SHP77 (cell line): ENCODE measurements around the gene NFKBIZ.
"Not testable (repeated sequence)": the region's sequence is repeated elsewhere in the genome, so short reads cannot be mapped to it uniquely, and the experiment has no call there.

ENCODE experiments used
- DNase-seq, 2 experiments: peaks; one replicate each; lab custom pipeline; 2025; lab: John Stamatoyannopoulos, UW

NFKBIZ gene

DNA sequence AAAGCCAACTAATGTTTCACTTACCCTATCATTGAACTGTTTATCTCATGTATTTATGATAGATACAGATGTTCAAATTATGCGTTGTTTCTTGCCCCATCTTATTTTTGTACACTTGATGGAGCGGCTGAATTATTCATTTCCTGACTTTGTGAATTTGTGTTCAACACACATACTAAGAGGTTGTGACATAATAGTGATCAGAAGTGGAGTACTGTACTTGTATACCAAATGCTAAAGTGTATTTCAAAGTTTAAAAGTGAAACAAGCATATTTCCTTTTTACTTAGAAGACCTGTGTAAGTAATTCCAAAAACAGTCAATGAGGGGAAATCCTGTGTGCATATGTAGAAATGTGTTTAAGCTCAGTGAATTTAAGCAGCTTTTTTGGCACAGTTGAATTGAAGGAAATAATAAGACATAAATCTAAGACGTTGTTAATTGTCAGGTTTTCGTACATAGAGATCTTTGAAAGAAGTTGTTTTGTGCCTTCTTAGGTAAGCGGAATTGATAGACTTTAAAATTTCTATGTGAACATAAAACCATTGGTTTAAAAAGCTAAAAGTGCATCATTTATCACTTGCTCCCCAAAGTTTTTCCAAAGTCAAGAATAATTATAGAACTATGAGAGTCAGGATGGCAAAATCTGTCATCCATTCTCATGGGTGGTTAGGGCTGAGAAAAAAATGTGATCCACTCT, 1.9 kb downstream of the NFKBIZ start:
- no peak for DNase-seq

DNA sequence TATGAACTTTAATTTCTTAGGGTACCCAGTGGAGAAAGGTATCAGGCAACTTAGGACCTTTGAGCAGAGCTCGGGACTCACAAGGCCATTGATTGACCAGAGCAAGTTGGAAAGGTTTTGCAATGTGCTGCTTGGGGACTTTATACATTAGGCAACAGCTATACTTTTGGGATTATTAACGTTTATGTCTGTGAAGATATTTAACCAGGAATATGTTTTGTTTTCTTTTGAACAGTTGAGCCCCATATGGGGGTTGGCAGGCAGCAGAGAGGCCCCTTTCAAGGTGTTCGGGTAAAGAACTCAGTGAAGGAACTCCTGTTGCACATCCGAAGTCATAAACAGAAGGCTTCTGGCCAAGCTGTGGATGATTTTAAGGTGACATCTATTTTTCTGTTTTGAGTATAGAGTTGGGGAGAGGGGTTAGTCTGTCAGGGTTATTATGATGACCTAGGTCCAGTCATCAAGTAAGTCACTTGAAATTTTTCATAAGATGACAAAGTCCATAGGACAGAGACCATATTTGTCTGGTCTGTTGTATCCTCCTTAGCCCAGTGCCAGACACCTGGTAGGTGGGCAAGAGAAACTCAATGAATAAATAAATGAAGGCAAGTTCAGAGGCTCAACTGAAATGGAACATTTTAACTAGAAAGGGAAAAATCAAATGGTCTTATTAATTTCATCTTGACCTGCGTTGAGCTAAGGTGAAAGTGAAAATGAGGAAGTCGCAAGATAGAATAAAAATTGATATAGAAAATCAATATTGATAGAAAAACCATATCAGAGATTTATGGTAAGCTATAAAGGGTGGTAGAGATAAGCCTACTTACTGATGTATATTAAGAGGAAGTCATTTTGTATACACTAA, 2.8 kb downstream of the NFKBIZ start:
- DNase-seq: no peak

DNA sequence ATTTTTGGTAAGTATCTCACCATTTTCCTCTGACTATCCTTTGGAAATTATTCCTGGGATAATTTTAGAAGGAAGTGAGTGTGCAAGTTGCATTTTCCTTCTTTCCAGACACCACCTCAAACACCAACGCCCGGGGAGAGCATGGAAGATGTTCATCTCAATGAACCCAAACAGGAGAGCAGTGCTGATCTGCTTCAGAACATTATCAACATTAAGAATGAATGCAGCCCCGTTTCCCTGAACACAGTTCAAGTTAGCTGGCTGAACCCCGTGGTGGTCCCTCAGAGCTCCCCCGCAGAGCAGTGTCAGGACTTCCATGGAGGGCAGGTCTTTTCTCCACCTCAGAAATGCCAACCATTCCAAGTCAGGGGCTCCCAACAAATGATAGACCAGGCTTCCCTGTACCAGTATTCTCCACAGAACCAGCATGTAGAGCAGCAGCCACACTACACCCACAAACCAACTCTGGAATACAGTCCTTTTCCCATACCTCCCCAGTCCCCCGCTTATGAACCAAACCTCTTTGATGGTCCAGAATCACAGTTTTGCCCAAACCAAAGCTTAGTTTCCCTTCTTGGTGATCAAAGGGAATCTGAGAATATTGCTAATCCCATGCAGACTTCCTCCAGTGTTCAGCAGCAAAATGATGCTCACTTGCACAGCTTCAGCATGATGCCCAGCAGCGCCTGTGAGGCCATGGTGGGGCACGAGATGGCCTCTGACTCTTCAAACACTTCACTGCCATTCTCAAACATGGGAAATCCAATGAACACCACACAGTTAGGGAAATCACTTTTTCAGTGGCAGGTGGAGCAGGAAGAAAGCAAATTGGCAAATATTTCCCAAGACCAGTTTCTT, 3.9 kb downstream of the NFKBIZ start:
- no peak for DNase-seq

DNA sequence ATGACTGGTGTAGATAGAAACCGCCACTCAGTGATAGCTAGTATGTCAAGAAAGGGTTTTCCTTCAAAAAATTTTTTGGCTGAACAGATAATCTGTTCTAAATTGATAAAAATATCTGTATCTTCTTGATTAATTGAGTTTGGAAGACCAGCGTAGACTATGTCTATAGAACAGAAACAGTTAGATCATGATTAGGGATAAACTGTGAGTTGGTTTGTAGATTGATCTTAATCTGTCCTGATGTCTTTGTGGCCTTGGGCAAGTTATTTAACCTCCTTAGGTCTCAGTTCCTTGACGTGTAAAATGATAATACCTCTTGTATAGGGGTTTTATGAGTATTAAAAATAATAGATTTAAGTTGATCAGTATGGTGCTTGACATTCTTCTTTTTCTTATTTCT, 4.7 kb downstream of the NFKBIZ start:
- DNase-seq: no peak

DNA sequence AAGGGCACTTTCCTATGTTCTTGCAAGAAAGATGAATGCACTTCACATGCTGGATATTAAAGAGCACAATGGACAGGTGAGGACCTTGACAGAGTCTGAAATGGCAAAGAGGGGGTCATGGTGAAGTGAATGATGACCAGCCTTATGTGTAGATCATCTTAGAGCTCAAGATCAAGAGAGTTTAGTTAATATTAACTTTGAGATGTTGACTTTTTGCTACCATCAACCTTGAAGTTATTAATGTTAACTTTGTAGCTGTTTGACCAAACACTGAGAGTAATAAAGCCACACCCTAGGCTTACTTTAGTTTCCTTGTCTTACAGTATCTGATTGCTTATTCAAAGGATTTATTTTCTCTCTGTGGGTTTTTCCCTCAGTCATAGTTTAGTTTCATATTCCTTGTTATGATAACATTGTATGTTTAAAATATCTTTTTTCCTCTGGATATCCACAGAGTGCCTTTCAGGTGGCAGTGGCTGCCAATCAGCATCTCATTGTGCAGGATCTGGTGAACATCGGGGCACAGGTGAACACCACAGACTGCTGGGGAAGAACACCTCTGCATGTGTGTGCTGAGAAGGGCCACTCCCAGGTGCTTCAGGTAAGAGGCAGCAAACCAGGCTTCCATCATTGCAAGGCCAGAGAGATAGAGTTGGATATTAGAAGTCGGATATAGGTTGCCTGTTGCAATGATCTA, 5.4 kb downstream of the NFKBIZ start:
- no peak for DNase-seq

DNA sequence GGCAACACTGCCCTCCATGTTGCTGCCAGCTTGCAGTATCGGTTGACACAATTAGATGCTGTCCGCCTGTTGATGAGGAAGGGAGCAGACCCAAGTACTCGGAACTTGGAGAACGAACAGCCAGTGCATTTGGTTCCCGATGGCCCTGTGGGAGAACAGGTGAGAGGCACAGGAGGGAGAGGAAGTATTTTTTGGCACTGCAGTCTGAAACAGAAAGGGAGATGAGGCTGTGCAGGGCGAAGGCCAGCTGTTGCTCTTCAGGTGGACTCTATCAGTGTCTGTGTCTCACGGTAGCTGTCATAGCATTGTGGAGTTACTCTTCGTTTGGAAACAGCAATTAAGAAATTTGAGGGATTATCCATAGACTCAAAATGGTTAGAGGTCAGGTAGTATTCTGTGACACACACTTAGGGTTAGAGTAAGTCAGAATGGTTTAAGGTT, 8.0 kb downstream of the NFKBIZ start:
- DNase-seq: no peak

DNA sequence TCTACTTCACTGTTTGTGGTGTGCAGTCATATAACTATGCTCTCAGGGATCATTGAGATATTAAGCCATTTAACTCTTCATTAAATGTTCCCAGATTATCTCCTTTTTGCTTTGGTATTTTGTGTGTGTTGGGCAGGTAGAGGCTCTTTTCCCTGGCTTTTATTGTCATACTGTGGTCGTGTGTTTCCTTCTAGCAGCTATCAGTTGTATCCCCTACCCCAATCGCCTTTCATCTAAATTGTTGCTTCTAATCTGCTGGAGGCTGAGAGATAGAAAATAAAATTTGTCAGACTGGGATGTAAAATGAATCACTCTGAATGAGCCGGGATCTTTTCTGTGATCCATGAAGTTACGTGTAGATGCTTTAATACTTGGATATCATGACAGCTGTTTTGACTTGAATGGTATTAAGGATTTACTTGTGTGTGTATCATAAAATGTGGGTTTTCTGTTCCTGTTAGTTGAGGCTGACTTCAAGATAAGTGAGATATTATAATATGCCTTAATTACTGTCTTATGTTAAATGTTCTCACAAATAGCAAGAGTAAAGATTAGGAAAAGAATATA, 9.2 kb downstream of the NFKBIZ start:
- no peak for DNase-seq

DNA sequence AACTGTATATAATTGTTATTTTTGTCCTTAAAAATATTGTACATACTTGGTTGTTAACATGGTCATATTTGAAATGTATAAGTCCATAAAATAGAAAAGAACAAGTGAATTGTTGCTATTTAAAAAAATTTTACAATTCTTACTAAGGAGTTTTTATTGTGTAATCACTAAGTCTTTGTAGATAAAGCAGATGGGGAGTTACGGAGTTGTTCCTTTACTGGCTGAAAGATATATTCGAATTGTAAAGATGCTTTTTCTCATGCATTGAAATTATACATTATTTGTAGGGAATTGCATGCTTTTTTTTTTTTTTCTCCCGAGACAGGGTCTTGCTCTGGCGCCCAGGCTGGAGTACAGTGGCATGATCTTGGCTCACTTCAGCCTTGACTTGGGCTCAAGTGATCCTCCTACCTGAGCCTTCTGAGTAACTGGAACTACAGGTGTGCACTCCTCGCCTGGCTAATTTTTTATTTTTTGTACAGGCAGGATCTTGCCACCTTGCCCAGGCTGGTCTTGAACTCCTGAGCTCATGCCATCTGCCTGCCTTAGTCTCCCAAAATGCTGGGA, 10.7 kb downstream of the NFKBIZ start:
- DNase-seq: no peak

DNA sequence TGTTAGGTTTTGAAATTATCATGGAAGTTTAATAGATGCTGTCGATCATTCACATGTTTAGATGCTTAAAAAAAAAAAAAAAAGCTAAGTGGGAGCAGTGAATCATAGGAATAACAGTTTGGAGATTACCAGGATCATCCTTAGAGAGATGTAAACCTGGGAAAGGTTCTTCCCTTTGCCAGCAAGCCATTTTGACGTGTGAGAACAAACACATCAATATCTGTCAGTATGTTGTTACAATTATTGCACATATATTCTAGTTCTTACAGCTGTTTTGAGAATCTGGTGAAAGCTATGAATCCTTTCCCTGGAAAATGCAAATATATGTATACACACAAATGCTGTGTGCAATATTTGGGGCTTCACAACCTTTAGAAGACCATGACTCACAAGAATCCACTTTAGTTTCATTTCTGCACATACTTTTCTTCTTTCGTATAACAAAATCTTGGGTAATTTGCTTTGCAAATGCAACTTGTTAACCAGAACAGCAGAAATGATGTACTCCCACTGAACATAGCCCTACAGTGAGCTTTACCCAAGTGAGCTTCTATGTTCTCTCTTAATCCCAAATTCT, 12.0 kb downstream of the NFKBIZ start:
- no peak for DNase-seq

DNA sequence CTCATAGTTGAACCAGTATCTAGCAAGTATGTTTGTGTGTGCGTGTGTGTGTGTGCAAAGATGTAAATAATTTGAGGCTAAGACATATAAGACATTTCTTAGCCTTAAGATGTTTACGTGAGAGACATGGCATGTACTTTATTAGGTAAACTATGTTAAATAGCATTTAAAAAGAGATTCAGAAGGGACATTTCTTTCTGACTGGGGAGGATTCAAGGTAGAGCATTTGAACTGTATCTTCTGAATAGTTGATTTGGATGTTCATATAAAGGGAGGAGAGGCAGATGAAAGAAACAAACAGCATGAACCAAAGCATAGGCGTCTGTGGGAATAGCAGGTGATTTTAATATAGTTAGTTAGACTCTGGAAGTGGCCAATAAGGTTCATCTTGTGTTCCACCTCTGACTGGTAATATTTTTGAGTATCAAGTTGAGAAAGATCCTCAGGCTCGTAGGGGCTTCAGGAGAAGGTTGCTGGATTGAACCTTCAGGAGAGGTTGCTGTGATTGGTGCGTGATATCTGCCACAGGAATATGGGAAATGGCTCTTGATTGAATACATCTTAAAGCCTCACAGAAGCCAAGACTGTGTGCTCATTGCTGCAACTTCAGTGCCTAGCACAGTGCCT, 12.6 kb downstream of the NFKBIZ start:
- DNase-seq: no peak

DNA sequence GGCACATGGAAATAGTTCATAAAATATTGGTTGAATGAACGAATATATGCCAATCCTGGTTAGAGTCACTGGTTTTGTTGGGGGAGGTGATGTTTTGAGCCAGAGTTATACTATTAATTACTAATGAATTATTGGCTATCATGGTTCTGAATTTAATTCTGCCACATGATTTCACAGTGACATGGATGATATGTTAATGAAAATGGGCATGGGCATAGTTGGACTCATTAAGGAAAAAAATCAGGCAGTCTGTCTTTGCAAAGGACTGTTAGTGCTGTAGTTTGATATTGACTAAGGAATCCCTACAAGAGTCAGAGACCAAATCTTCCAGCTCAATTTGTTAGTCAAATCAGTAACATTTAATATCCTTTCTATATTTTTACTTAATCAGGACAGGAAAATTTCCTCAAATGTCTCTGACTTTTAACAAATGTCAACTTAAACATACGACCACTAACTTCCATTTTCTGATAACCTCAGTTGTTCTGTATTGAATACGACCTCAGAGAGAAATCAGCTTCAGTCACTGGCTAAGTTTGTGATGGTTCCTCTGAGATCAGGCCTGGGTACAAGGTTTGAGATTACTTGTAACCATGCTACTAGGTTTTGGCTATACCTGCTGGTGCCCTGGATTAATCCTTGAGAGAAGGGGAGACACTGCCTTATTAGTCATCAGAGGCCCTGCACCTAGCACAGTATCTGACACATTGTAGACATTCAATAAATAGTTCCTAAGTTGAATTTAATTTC, 13.3 kb downstream of the NFKBIZ start:
- no peak for DNase-seq

DNA sequence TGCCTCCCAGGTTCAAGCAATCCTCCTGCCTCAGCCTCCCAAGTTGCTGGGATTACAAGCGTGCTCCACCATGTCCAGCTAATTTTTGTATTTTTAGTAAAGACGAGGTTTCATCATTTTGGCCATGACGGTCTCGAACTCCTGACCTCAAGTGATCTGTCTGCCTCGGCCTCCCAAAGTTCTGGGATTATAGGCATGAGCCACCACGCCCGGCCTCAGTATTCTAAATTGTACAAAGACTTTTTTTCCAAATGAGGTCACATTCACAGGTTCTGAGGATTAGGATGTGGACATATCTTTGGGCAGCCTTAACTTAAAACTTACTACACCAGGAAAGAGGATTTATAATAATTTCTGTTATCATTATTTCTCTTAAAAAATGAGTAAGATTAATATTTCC, 15.6 kb downstream of the NFKBIZ start:
- not testable (repeated sequence) for DNase-seq

DNA sequence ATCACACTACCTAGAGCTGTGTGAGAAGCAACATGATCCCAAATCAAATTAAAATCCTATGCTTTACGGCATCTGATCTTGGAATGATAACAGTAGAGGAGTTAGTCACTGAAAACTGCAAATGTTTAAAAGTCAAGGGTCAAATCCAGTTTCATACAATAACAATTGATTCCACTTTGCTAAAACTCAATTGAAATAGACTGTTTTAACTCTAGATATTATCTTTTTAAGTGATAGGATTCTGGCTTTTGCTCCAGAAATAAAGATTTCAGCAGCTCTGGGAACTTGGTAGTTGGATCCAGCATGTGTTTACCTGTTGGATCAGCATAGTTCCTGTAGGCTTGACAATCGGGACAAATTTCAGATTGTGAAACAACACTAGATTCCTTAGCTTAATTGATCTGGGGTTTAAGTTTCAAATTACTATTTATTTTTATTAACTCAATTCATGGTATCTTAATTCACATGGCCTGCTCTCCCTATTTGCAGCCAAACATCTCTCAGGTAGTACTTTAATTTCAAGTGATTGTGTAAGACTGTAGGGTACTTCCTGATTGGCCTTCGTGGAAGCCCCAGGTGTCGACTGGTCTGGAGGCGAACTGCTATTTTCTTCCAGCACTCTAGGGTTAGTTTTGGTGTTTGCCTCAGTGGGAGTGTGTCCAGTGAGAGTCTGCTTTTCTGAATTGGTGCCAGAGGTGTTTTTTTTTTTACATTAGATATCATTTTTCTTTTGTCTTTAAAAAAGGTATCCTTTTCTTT, 16.6 kb downstream of the NFKBIZ start:
- no peak for DNase-seq

DNA sequence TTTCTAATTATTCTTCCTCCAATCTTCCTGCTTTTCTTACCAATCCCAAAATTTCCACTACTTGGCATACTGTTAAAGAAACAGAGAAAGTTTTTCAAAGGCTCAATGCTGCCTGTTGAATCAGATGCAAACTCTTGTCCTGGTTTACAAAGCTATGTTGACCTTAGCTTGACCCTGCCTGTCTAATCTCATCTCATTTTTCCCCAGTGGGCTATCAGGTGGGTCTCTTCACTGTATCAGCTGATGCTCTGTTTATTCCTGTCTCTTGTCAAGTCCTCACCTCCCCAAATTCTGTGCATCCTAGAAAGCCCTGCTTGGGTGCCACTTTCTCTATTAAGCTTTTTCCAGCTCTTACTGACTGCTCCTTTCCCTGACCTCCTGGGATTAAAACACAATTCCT, 18.2 kb downstream of the NFKBIZ start:
- DNase-seq: no peak

DNA sequence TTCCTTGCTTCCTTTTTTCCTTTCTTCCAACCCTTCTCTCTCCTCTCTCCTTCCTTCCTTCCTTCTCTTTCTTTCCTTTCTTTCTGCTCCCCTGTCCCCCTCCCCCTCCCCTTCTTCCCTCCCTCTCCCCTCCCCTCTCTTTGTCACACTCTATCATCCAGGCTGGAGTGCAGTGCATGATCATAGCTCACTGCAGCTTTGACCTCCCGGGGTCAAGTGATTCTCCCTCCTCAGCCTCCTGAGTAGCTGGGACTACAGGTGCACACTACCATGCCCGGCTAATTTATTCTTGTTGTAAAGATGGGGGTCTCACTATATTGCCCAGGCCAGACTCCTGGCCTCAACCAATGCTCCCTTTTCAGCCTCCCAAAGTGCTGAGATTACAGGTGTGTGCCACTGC, 18.7 kb downstream of the NFKBIZ start:
- no peak for DNase-seq

DNA sequence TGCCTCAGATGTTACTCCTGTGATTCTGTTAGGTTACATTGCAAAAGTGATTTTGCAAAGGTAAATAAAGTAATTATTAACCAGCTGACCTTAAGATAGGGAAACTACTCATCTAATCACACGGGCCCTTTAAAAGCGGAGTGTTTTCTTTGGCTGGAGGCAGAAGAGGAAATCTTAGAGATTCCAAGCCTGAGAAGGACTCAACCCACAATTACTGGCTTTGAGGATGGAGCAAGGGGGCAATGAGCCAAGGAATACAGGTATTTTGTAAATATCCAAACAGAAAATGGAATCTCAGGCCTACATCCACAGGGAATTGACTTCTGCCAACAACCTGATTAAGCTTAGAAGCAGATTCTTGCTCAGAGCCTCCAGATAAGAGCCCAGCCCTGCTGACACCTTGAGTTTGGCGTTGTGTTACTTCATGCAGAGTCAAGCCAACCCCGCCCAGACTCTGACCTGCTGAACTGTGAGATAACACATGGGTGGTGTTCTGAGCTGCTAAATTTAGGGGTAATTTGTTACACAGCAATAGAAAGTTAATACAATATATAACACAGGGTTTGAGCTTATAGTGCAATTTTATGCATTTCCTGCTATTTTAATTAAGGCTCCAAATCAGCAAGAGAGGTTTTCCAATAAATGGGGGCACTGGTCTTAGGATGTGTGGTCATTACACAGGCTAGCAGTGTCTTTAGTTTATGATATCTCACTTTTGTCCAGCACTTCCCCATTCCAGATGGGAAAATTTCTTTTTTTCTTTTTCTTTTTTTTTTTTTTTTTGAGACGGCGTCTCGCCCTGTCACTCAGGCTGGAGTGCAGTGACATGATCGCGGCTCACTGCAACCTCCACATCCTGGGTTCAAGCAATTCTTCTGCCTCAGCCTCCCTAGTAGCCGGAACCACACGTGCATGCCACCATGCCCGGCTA, 19.5 kb downstream of the NFKBIZ start:
- DNase-seq: no peak

DNA sequence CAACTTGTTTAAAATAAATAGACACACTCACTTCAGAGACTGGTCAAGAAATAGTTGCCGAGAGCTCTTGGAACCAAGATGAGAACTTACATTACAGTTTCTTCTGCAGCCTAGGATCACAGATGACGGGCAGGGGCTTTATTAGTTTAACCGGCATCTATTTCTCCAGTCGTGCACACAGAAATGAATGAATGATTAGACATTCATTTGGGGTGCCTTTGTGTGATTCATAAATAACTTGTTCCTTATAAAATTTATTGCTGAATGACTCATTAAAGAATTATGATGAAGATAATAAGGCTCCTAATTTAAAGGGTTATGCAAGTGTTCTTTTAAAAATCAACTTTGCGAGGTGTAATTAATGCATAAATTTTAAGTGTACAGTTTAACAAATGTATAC, 20.8 kb downstream of the NFKBIZ start:
- DNase-seq: no peak

DNA sequence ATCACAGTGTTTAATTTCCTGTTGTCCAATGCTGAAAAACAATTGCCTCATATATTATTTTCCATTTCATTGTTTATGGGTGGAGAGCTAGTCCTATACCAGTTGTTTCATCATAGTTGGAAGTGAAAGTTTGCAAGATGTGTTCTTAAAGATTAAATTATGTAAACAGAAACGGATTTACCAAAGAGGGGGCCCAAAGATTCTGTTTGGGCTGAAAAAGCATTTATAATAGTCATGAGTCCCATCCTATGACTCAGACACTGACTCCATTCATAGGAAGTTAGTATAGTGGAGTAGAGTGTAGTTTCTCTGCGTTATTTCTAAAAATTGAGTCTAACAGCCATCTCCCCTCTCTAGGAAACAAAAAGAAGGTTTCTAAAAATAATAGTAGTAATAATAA, 24.3 kb downstream of the NFKBIZ start:
- no peak for DNase-seq
